CD4-positive, alpha-beta T cell treated with Interleukin-15 for 1 hour (primary cell): ENCODE measurements around the gene FAM98C.

Experiments
- DNase-seq: peaks from one replicate; pipeline ENCODE4 v3.0.0-alpha.2; 2020

The FAM98C gene

GRCh38 chr19:38429055-38429810 is 26.3 kb downstream of the FAM98C start:
- no peak for DNase-seq

- DNase-seq: no peak
Measured at GRCh38 chr19:38429811-38430156, 26.9 kb downstream of the FAM98C start.

DNA sequence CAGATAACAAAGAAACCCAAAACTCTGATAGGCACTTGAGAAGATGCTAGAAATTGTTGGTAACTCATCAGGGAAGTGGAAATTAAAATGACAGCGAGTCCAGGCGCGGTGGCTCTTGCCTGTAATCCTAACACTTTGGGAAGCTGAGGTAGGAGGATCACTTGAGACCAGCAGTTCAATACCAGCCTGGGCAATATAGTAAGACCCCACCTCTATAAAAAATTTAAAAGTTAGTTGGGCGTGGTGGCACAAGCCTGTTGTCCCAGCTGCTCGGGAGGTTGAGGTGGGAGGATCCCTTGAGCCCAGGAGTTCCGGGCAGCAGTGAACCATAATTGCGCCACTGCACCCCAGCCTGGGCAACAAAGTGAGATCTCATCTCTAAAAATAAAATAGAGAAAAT is 28.0 kb downstream of the FAM98C start:
- no peak for DNase-seq

DNA sequence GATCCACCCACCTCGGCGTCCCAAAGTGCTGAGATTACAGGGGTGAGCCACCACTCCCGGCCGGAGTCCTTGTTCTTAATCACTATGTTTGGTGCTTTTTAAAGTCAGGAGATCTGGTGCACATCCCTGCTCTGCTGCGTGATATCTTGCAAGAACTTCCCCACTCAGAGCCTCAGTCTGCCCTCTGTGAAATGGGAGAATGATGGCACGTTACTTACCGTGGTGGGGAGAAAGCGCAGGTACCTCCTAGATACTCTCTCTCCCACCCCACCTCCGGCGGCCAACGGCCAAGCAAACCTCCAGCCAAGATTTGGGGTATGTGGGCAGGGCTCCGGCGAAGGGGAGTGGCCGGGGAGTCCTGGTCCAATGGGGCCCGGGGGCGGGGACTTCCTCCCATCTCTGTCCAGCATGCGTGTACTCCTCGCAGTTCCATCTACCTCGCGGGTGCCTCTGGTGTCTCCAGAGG is 30.4 kb downstream of the FAM98C start, which contains the start of gene RYR1:
TSS of gene RYR1 (plus strand) at position 424 of the 466 bp plus-strand sequence. CDS start 139 bp downstream, outside the sequence.
- peak; percentile 51 for DNase-seq

- DNase-seq: no peak
Measured at GRCh38 chr19:38434549-38435051, 31.7 kb downstream of the FAM98C start.

- no peak for DNase-seq
Measured at GRCh38 chr19:38437295-38437694, 34.4 kb downstream of the FAM98C start.

DNA sequence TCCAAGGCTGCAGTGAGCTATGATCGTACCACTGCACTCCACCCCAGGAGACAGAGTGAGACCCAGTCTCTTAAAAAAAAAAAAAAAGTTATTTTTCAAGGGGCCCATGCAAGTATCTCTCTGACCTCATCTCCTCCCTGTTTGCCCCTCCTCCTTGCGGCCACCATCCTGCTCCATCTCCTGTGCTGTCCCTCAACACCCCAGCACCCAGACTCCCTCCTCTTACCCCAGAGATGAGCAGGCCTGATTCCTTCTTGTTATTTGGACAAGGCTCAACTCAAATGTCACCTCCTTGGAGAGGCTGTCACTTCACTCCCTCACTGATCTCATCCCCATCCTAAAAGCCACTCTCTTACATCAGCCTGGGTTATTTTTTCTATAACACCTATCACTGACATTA is 35.0 kb downstream of the FAM98C start:
- DNase-seq: no peak

GRCh38 chr19:38440592-38440991 is 37.7 kb downstream of the FAM98C start:
- no peak for DNase-seq

DNA sequence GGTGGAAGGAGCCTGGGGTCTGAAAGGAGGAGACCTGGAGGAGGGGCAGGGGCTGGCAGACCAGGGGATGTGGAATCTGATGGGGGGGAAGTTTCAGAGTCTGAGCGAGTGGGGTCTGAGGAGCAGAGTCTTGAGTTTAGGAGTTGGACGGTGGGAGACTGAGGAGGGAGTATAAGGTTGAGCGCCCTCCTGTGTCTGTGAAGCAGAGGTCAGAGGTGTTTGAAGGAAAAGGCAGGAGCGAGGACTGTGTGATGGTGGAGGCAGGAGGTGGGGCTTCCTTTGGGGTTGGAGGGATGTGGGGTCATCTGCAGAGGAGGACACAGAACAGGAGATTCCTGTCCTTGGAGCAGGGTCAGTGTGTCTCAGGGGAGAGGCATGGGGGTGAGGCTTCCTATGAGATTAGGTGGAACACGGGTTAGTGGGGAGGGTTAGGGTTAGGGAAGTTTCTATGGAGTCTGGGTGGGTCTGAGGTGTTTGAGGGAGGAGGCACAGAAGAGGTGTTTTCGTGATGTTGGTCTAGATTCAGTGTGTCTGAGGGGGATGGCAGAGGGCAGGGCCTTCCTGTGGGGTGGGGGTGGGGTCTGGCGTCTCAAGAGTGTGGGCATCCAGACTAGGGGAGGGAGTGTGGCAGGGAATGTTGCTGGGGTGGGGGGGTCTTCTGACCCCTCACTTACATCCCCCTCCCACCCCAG is 38.9 kb downstream of the FAM98C start:
- no peak for DNase-seq

- no peak for DNase-seq
Measured at GRCh38 chr19:38442736-38443135, 39.8 kb downstream of the FAM98C start.

- DNase-seq: no peak
Measured at GRCh38 chr19:38443458-38443999, 40.6 kb downstream of the FAM98C start.

DNA sequence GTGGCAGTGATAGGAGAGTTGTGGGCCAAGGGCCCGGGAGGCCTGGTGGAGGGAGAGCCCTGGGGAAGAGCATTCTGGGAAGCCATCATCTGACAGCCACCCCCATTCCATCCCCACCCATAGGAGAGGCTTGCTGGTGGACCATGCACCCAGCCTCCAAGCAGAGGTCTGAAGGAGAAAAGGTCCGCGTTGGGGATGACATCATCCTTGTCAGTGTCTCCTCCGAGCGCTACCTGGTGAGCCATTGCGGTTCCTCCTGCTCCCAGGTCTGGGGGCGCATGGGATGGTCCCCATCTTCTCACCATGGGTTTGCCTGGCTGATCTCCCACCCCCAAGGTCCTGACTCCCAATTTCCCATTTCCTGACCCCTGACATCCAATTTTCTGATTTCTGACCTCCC is 41.1 kb downstream of the FAM98C start:
- no peak for DNase-seq

GRCh38 chr19:38445362-38445761 is 42.5 kb downstream of the FAM98C start:
- no peak for DNase-seq

GRCh38 chr19:38448225-38448624 is 45.3 kb downstream of the FAM98C start:
- DNase-seq: no peak

DNA sequence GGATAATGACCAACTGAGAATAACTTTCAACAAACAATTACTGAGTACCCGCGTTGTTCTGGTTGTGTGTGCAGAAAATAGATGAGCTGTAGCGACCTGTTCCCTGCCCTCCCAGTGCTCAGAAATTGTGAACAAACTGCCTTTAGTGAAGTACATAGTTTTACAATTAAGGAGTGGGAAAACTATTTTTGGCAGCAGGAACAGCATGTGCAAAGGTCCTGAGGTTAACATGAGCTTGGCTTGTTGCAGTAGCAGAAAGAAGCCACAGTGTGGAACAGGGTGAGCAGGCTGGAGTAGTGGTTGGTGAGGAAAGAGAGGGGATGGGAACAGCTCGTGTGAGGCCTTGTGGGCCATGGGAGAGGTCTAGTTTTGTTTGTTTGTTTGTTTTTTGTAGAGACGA is 46.6 kb downstream of the FAM98C start:
- no peak for DNase-seq

- DNase-seq: no peak
Measured at GRCh38 chr19:38451036-38451435, 48.1 kb downstream of the FAM98C start.

GRCh38 chr19:38451629-38452028 is 48.7 kb downstream of the FAM98C start:
- DNase-seq: no peak

GRCh38 chr19:38452430-38453366 is 49.8 kb downstream of the FAM98C start:
- DNase-seq: peak; percentile 19

- no peak for DNase-seq
Measured at GRCh38 chr19:38453596-38453995, 50.7 kb downstream of the FAM98C start.

- no peak for DNase-seq
Measured at GRCh38 chr19:38455031-38455430, 52.1 kb downstream of the FAM98C start.

DNA sequence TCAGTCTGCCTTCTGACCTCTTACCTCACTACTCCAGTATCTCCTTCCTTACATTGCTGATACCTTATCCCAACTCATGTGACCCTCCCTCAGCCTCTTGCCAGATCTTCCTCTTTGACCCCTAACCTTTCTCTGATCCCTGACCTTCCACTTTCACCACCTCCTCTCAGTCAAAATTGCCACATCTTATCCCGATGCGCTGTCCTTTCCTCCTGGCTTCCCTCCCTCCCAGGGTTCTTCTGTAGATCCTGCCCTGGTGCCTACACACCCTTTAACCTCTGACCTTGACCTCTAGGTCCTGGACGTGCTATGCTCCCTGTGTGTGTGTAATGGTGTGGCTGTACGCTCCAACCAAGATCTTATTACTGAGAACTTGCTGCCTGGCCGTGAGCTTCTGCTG is 54.3 kb downstream of the FAM98C start:
- no peak for DNase-seq

GRCh38 chr19:38457690-38458405 is 55.0 kb downstream of the FAM98C start:
- no peak for DNase-seq
